Trophoblast cell (in vitro differentiated cells and primary cell): ENCODE results near the gene TAOK3.

Experiments used
- DNase-seq, 2 donors: peaks; one replicate each; pipeline ENCODE4 v3.0.0-alpha.2; 2016
- H2AFZ ChIP-seq: 2 replicates; pipeline ENCODE4 v1.6.1; 2013; ENCODE audit warnings: low read length, moderate library complexity, mild to moderate bottlenecking; ENCODE audit not compliant: insufficient read depth, poor library complexity
- H2AK5ac ChIP-seq: 2 replicates; pipeline ENCODE4 v1.6.1; 2013; ENCODE audit warnings: mild to moderate bottlenecking, low read length
- H2BK120ac ChIP-seq: 2 replicates; pipeline ENCODE4 v1.6.1; 2013; ENCODE audit warnings: low read length, mild to moderate bottlenecking, moderate library complexity; ENCODE audit not compliant: insufficient read depth, poor library complexity
- H2BK12ac ChIP-seq: 2 replicates; pipeline ENCODE4 v1.6.1; 2013; ENCODE audit warnings: mild to moderate bottlenecking, low read length, moderate library complexity
- H2BK5ac ChIP-seq: 2 replicates; pipeline ENCODE4 v1.6.1; 2013; ENCODE audit warnings: low read length, low read depth, moderate library complexity, mild to moderate bottlenecking; ENCODE audit not compliant: poor library complexity
- H3K14ac ChIP-seq: 2 replicates; pipeline ENCODE4 v1.6.1; 2013; ENCODE audit warnings: mild to moderate bottlenecking, low read length
- H3K18ac ChIP-seq: 2 replicates; pipeline ENCODE4 v1.6.1; 2013; ENCODE audit warnings: mild to moderate bottlenecking, low read length
- H3K23ac ChIP-seq: 2 replicates; pipeline ENCODE4 v1.6.1; 2013; ENCODE audit warnings: low read length
- H3K27ac ChIP-seq: 2 replicates; pipeline ENCODE4 v1.5.1; 2013; ENCODE audit warnings: low read depth, mild to moderate bottlenecking, inconsistent platforms, low read length, moderate library complexity
- H3K27me3 ChIP-seq: 2 replicates; pipeline ENCODE4 v1.6.1; 2013; ENCODE audit warnings: inconsistent platforms, mild to moderate bottlenecking, low read length, moderate library complexity; ENCODE audit not compliant: insufficient read depth
- H3K36me3 ChIP-seq, 2 experiments: 1 replicate in 1 of 2; 2 replicates in 1 of 2; pipeline ENCODE4 v1.6.1; 2013; ENCODE audit warnings: low read length in 2 of 2, mild to moderate bottlenecking in 2 of 2, moderate library complexity in 1 of 2; ENCODE audit not compliant: insufficient read depth in 2 of 2, control insufficient read depth in 1 of 2
- H3K4ac ChIP-seq: 2 replicates; pipeline ENCODE4 v1.6.1; 2013; ENCODE audit warnings: low read depth, mild to moderate bottlenecking, low read length, moderate library complexity
- H3K4me1 ChIP-seq, 2 experiments: 1 replicate in 1 of 2; 2 replicates in 1 of 2; pipeline ENCODE4 v1.6.1; 2013; ENCODE audit warnings: low read length in 2 of 2, mild to moderate bottlenecking in 2 of 2, moderate library complexity in 1 of 2; ENCODE audit not compliant: insufficient read depth in 2 of 2, control insufficient read depth in 1 of 2
- H3K4me2 ChIP-seq: 2 replicates; pipeline ENCODE4 v1.6.1; 2013; ENCODE audit warnings: inconsistent platforms, mild to moderate bottlenecking, low read length, moderate library complexity
- H3K4me3 ChIP-seq: 2 replicates; pipeline ENCODE4 v1.5.1; 2013; ENCODE audit warnings: mild to moderate bottlenecking, low read depth, low read length, inconsistent platforms
- H3K79me1 ChIP-seq: one replicate; pipeline ENCODE4 v1.6.1; 2013; ENCODE audit warnings: low read length
- H3K79me2 ChIP-seq: 2 replicates; pipeline ENCODE4 v1.6.1; 2013; ENCODE audit warnings: low read length, mild to moderate bottlenecking; ENCODE audit not compliant: control insufficient read depth, insufficient read depth, poor library complexity
- H3K9ac ChIP-seq: 2 replicates; pipeline ENCODE4 v1.6.1; 2013; ENCODE audit warnings: mild to moderate bottlenecking, low read length
- H3K9me3 ChIP-seq: 2 replicates; pipeline ENCODE4 v1.6.1; 2013; ENCODE audit warnings: low read depth, mild to moderate bottlenecking, control low read depth, inconsistent platforms, low read length; ENCODE audit not compliant: insufficient read depth
- H4K12ac ChIP-seq: 2 replicates; pipeline ENCODE4 v1.6.1; 2013; ENCODE audit warnings: low read depth, mild to moderate bottlenecking, low read length, moderate library complexity
- H4K8ac ChIP-seq: 2 replicates; pipeline ENCODE4 v1.6.1; 2013; ENCODE audit warnings: low read depth, mild to moderate bottlenecking, low read length, moderate library complexity
- H4K91ac ChIP-seq: one replicate; pipeline ENCODE4 v1.6.1; 2013; ENCODE audit warnings: low read depth, mild to moderate bottlenecking, low read length, moderate library complexity
- WGBS: extraction: QIAGEN DNeasy Blood & Tissue Kit; methylation state at CpG from one replicate; pipeline ENCODE4 v1.1.7; 2013; ENCODE audit warnings: missing lambda C conversion rate; ENCODE audit not compliant: insufficient read length, insufficient coverage; ENCODE audit errors: extremely low coverage; 5-methylcytosine and 5-hydroxymethylcytosine counted together

TAOK3 gene

GRCh38 chr12:118326991-118327390, 45.7 kb downstream of the TAOK3 start:
- H2BK120ac ChIP-seq: no peak overlapping the region
- H3K4me2 ChIP-seq: no peak overlapping the region
- no peak overlapping the region for H3K18ac ChIP-seq
- no peak overlapping the region for H4K12ac ChIP-seq
- no peak overlapping the region for H3K14ac ChIP-seq
- no peaks in the 10 kb centered on the region for H3K79me2 ChIP-seq
- no peak overlapping the region for H3K9ac ChIP-seq
- no peaks in the 10 kb centered on the region for H3K4me1 ChIP-seq
- H3K4ac ChIP-seq: no peak overlapping the region
- no peaks in the 10 kb centered on the region for H3K79me1 ChIP-seq
- DNase-seq: no peak
- H3K23ac ChIP-seq: no peak overlapping the region
- H3K36me3 ChIP-seq: no peaks in the 10 kb centered on the region
- H4K8ac ChIP-seq: no peak overlapping the region
- H2AFZ ChIP-seq: no peak overlapping the region
- no peak overlapping the region for H3K4me3 ChIP-seq
- no peaks in the 10 kb centered on the region for H3K27me3 ChIP-seq
- H2BK12ac ChIP-seq: no peak overlapping the region
- no peak overlapping the region for H3K27ac ChIP-seq
- H2BK5ac ChIP-seq: no peak overlapping the region
- H3K9me3 ChIP-seq: no peaks in the 10 kb centered on the region
- no peak overlapping the region for H2AK5ac ChIP-seq
- H4K91ac ChIP-seq: no peak overlapping the region

- no peak overlapping the region for H2BK12ac ChIP-seq
- H4K8ac ChIP-seq: no peak overlapping the region
- no CpG with 5 or more reads among the region's 2 CpGs for WGBS
- no peak for DNase-seq
- H2AK5ac ChIP-seq: no peak overlapping the region
- no peak overlapping the region for H2BK5ac ChIP-seq
- H4K12ac ChIP-seq: no peak overlapping the region
- H3K4me3 ChIP-seq: no peak overlapping the region
- H3K27ac ChIP-seq: no peak overlapping the region
- H4K91ac ChIP-seq: no peak overlapping the region
- H3K36me3 ChIP-seq: no peaks in the 10 kb centered on the region
- no peak overlapping the region for H2AFZ ChIP-seq
- no peak overlapping the region for H3K14ac ChIP-seq
- no peaks in the 10 kb centered on the region for H3K79me1 ChIP-seq
- H3K9me3 ChIP-seq: no peaks in the 10 kb centered on the region
- H3K4me1 ChIP-seq: no peaks in the 10 kb centered on the region
- no peak overlapping the region for H3K18ac ChIP-seq
- H3K27me3 ChIP-seq: no peaks in the 10 kb centered on the region
- no peak overlapping the region for H3K4ac ChIP-seq
- H3K9ac ChIP-seq: no peak overlapping the region
- no peak overlapping the region for H3K23ac ChIP-seq
- H2BK120ac ChIP-seq: no peak overlapping the region
- no peak overlapping the region for H3K4me2 ChIP-seq
- H3K79me2 ChIP-seq: no peaks in the 10 kb centered on the region
These were observed 47.6 kb downstream of the TAOK3 start for GRCh38 chr12:118325081-118325480.

GRCh38 chr12:118319627-118320026, 53.1 kb downstream of the TAOK3 start:
- H2BK12ac ChIP-seq: no peak overlapping the region
- no peak overlapping the region for H3K4ac ChIP-seq
- DNase-seq: no peak
- no peak overlapping the region for H3K18ac ChIP-seq
- no peak overlapping the region for H4K12ac ChIP-seq
- no peaks in the 10 kb centered on the region for H3K79me1 ChIP-seq
- WGBS: no CpG with 5 or more reads among the region's 3 CpGs
- H3K36me3 ChIP-seq: no peaks in the 10 kb centered on the region
- no peak overlapping the region for H2AK5ac ChIP-seq
- H3K9ac ChIP-seq: no peak overlapping the region
- no peaks in the 10 kb centered on the region for H3K27me3 ChIP-seq
- no peak overlapping the region for H2BK120ac ChIP-seq
- no peak overlapping the region for H3K4me2 ChIP-seq
- H3K4me1 ChIP-seq: no peaks in the 10 kb centered on the region
- no peak overlapping the region for H4K8ac ChIP-seq
- H3K14ac ChIP-seq: no peak overlapping the region
- H3K79me2 ChIP-seq: no peaks in the 10 kb centered on the region
- H3K4me3 ChIP-seq: no peak overlapping the region
- H2BK5ac ChIP-seq: no peak overlapping the region
- no peak overlapping the region for H4K91ac ChIP-seq
- no peak overlapping the region for H3K27ac ChIP-seq
- H2AFZ ChIP-seq: no peak overlapping the region
- H3K23ac ChIP-seq: no peak overlapping the region
- H3K9me3 ChIP-seq: no peaks in the 10 kb centered on the region

GRCh38 chr12:118318744-118319143, 54.0 kb downstream of the TAOK3 start:
- H3K4me3 ChIP-seq: no peak overlapping the region
- H2AFZ ChIP-seq: no peak overlapping the region
- no CpG with 5 or more reads among the region's 1 CpG for WGBS
- no peak overlapping the region for H3K14ac ChIP-seq
- H2BK120ac ChIP-seq: no peak overlapping the region
- H4K91ac ChIP-seq: no peak overlapping the region
- H3K4me1 ChIP-seq: no peaks in the 10 kb centered on the region
- no peak overlapping the region for H3K18ac ChIP-seq
- H3K9me3 ChIP-seq: no peaks in the 10 kb centered on the region
- no peak overlapping the region for H4K12ac ChIP-seq
- H3K27me3 ChIP-seq: no peaks in the 10 kb centered on the region
- no peak overlapping the region for H2AK5ac ChIP-seq
- H3K27ac ChIP-seq: no peak overlapping the region
- no peaks in the 10 kb centered on the region for H3K36me3 ChIP-seq
- H4K8ac ChIP-seq: no peak overlapping the region
- no peak overlapping the region for H2BK5ac ChIP-seq
- H2BK12ac ChIP-seq: no peak overlapping the region
- no peak overlapping the region for H3K4me2 ChIP-seq
- no peak overlapping the region for H3K9ac ChIP-seq
- H3K23ac ChIP-seq: no peak overlapping the region
- no peaks in the 10 kb centered on the region for H3K79me2 ChIP-seq
- DNase-seq: no peak
- H3K4ac ChIP-seq: no peak overlapping the region
- H3K79me1 ChIP-seq: no peaks in the 10 kb centered on the region
